ENCODE measurements around the gene PGLYRP2.

- TF ChIP-seq, protein P1, sequence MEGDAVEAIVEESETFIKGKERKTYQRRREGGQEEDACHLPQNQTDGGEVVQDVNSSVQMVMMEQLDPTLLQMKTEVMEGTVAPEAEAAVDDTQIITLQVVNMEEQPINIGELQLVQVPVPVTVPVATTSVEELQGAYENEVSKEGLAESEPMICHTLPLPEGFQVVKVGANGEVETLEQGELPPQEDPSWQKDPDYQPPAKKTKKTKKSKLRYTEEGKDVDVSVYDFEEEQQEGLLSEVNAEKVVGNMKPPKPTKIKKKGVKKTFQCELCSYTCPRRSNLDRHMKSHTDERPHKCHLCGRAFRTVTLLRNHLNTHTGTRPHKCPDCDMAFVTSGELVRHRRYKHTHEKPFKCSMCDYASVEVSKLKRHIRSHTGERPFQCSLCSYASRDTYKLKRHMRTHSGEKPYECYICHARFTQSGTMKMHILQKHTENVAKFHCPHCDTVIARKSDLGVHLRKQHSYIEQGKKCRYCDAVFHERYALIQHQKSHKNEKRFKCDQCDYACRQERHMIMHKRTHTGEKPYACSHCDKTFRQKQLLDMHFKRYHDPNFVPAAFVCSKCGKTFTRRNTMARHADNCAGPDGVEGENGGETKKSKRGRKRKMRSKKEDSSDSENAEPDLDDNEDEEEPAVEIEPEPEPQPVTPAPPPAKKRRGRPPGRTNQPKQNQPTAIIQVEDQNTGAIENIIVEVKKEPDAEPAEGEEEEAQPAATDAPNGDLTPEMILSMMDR (IDR thresholded peaks at IDR 0.05; ENCODE audit: insufficient read depth, low read depth, low read length): no peak
- TF ChIP-seq EZH2 (IDR thresholded peaks at IDR 0.05; ENCODE audit: insufficient read depth, low read length): peak; percentile 87
These were observed 21.4 kb downstream of the PGLYRP2 start for GRCh38 chr19:15457701-15458484.
